ENCODE results near the gene TRPC3. TPM values are rescaled to one million over a fixed set of nuclear protein-coding genes. Genes with fewer than 3 reads are reported as not detected.

The TRPC3 gene
- total and polyA plus RNA-seq, 2 of the 8 experiments (the other 6 are each of a cell fraction or from before 2014, with no cell fraction given) = 0.37 to 0.41 TPM

DNA sequence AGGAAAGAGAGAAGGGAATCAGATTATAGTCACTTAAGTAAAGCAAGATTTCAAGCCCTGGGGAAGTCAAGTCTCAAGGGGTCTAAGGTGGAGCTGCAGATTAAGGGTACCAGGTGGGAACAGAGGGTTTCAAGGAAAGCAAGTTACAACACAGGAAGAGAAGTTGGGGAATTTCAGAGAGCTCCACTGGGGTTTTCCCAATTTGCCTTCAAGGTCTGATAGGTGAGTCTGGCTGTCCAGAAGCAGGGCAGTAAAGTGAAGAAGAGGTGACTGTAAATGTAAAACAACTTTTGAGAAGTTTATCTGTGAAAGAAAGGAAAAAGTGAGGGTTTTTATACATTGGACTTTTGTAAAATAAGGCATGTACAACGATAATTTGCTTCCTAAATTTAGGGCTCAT lies 37.1 kb upstream of the TRPC3 start (continued):
- TF ChIP-seq SP2 (IDR thresholded peaks at IDR 0.05; ENCODE audit: low read length) (no peak), SIN3A (conservative IDR thresholded peaks at IDR 0.05 in 1 of 2, IDR thresholded peaks at IDR 0.05 in 1 of 2; ENCODE audit: low read depth in 1 of 2, low read length in 2 of 2) (no peak), RBBP5 (IDR thresholded peaks at IDR 0.05; ENCODE audit: borderline replicate concordance, low read depth, low read length) (no peak), KDM5A (IDR thresholded peaks at IDR 0.05; ENCODE audit: low read length) (no peak), CREB1 (IDR thresholded peaks at IDR 0.05) (no peak), CTCF (IDR thresholded peaks at IDR 0.05; ENCODE audit: control extremely low read depth in 1 of 3, insufficient read depth in 1 of 3, low read depth in 1 of 3, low read length in 3 of 3) (no peak)
